K562 (cell line): ENCODE data around the gene PPM1H. TPM values are rescaled to one million over a fixed set of nuclear protein-coding genes. Genes with fewer than 3 reads are reported as not detected.

Experiments
- CHD4 ChIP-seq: fragments of 200-600 bp; sonication (generic); IDR thresholded peaks from 3 replicates; pipeline ENCODE4 v1.6.1; 2012; ENCODE audit warnings: low read depth, mild to moderate bottlenecking, mixed read lengths, low read length, inconsistent platforms; ENCODE audit not compliant: insufficient read depth, insufficient replicate concordance, poor library complexity, severe bottlenecking
- ETV1 ChIP-seq: fragments of 450-650 bp; conservative IDR thresholded peaks from 2 replicates; pipeline ENCODE4 v1.6.1; 2016; ENCODE audit warnings: missing genetic modification characterization, control low read depth, low read depth, missing compliant biosample characterization
- FOXA3 ChIP-seq, 2 experiments: fragments of 450-650 bp in 1 of 2; sonication (generic) in 1 of 2; formaldehyde crosslinking; IDR thresholded peaks in 1 of 2; conservative IDR thresholded peaks in 1 of 2; 2 replicates each; pipeline versions ENCODE4 v1.4.0 to v1.8.0; 2020 to 2022; ENCODE audit warnings: mild to moderate bottlenecking in 2 of 2, missing genetic modification reagents in 1 of 2
- HDAC3 ChIP-seq: fragments of 450-650 bp; IDR thresholded peaks from 2 replicates; pipeline ENCODE4 v1.6.1; 2018; ENCODE audit warnings: borderline replicate concordance, mild to moderate bottlenecking, moderate library complexity; ENCODE audit not compliant: partially characterized antibody
- ILK ChIP-seq: fragments of 450-650 bp; IDR thresholded peaks from 2 replicates; pipeline ENCODE4 v1.6.1; 2016; ENCODE audit warnings: missing genetic modification characterization, low read depth, mild to moderate bottlenecking, missing compliant biosample characterization, moderate library complexity, borderline replicate concordance
- POU5F1 ChIP-seq: fragments of 150-350 bp; IDR thresholded peaks from 2 replicates; pipeline ENCODE4 v1.6.1; 2014; ENCODE audit warnings: borderline replicate concordance, low read length, low read depth, mild to moderate bottlenecking; ENCODE audit not compliant: partially characterized antibody
- RB1 ChIP-seq: fragments of 450-650 bp; IDR thresholded peaks from 2 replicates; pipeline ENCODE4 v1.6.1; 2017; ENCODE audit warnings: low read depth, mild to moderate bottlenecking
- RBM22 ChIP-seq: fragments of 200-400 bp; formaldehyde crosslinking; IDR thresholded peaks from 2 replicates; pipeline ENCODE4 v1.6.1; 2018; ENCODE audit warnings: low read length, low read depth; ENCODE audit not compliant: poor library complexity, severe bottlenecking
- SPI1 ChIP-seq: IDR thresholded peaks from 2 replicates; pipeline ENCODE4 v1.6.1; 2011; ENCODE audit warnings: low read depth, low read length, control low read depth, borderline replicate concordance
- ZBTB33 ChIP-seq: sonication (generic); formaldehyde crosslinking; IDR thresholded peaks from 2 replicates; pipeline ENCODE4 v1.8.1; 2023; ENCODE audit warnings: mild to moderate bottlenecking, missing genetic modification reagents
- ZNF3 ChIP-seq: fragments of 250-450 bp; sonication (Bioruptor Pico); IDR thresholded peaks from 2 replicates; pipeline ENCODE4 v1.5.0; 2021; ENCODE audit warnings: mild to moderate bottlenecking, moderate library complexity
- polyA plus RNA-seq, 8 experiments: library from polyadenylated mRNA; depleted of rRNA in 4 of 8; stranded (reverse) in 5 of 8; unstranded in 3 of 8; fragments of >200 nt; fragmentation: Nextera tagmentation in 2 of 8; fragmentation: Illumina TruSeq in 1 of 8; extraction: Ambion mirVana in 2 of 8; extraction: Trizol in 1 of 8; gene quantifications; 2 replicates each; pipeline versions ENCODE4 v1.2.1 to v1.2.3, GENCODE V29; 2011 to 2014; ENCODE audit warnings: inconsistent platforms in 1 of 8, missing spikeins in 1 of 8
- total RNA-seq, 7 experiments: library from RNA; depleted of rRNA in 6 of 7; stranded (reverse); fragments of >200 nt in 6 of 7; fragmentation: Illumina TruSeq in 2 of 7; extraction: Trizol in 2 of 7; gene quantifications; 2 replicates each; pipeline versions ENCODE4 v1.2.1 to v1.2.3, GENCODE V29; 2011 to 2021; ENCODE audit warnings: low replicate concordance in 1 of 7
- TF ChIP-seq, protein P1 (sequence below): conservative IDR thresholded peaks from 2 replicates; pipeline ENCODE4 v1.6.1; 2011; ENCODE audit warnings: low read depth, mild to moderate bottlenecking, low read length; ENCODE audit not compliant: control insufficient read depth
- TF ChIP-seq, protein P2 (sequence below): fragments of 150-350 bp; conservative IDR thresholded peaks from 2 replicates; pipeline ENCODE4 v1.6.1; 2014; ENCODE audit warnings: low read length
- TF ChIP-seq, protein P3 (sequence below), 2 experiments: fragments of 450-650 bp; IDR thresholded peaks; 2 replicates each; pipeline ENCODE4 v1.6.1; 2018; ENCODE audit warnings: mild to moderate bottlenecking in 2 of 2, low read depth in 1 of 2; ENCODE audit not compliant: partially characterized antibody in 2 of 2

Gene PPM1H
- total and polyA plus RNA-seq, 9 of the 15 experiments (the other 6 are each of a cell fraction or from before 2014, with no cell fraction given), result 5.3 to 29.3 (median 11.3) TPM

DNA sequence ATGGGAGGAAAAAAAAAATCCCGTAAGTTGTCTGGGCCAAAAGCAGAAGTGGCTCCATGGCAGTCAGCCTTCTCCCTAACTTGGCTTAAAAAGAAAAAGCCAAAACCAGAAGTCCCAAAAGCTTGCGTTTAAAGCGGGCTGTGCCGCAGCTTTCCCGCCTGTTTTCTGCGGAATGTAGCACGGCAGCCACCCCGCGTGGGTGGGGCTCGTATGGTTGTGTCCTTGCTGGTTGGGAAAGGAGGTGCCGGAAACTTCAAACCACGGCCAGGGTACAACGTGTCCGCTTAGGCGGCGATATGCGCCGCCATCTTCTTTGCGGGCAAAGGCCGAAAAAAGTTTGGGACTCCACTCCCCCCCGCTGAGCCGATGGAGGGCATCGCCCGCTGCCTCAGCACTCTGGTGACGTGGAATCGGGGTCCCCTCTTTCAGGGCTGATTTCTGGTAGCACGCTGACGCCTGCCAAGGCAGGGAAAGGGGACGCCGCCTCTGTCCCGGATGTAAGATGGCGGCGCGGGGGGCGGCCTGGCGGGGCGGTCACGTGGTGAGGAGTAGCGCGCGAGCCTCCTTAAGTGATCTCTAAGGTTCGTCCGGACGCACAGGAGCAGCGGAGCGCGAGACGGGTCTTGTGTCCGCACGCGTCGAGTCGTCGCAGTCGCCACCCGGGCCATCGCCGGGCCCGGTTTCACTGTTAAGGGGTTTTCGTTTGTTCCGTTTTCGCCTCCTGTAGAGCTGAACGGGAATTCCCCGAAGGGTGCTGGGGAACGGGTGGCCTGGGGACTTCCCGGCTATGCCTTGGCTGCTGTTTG is 332.5 kb downstream of the PPM1H start (continued):
- TF ChIP-seq ZBTB33 (CRISPR knock-in tag), result peak; percentile 94
- no peak for TF ChIP-seq ILK (tag)
- no peak for TF ChIP-seq CHD4
- TF ChIP-seq RB1, result peak; percentile 56
- TF ChIP-seq, protein P1, sequence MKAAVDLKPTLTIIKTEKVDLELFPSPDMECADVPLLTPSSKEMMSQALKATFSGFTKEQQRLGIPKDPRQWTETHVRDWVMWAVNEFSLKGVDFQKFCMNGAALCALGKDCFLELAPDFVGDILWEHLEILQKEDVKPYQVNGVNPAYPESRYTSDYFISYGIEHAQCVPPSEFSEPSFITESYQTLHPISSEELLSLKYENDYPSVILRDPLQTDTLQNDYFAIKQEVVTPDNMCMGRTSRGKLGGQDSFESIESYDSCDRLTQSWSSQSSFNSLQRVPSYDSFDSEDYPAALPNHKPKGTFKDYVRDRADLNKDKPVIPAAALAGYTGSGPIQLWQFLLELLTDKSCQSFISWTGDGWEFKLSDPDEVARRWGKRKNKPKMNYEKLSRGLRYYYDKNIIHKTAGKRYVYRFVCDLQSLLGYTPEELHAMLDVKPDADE, result peak; percentile 39; the same call in 1 of the 2 replicates
- TF ChIP-seq, protein P2, sequence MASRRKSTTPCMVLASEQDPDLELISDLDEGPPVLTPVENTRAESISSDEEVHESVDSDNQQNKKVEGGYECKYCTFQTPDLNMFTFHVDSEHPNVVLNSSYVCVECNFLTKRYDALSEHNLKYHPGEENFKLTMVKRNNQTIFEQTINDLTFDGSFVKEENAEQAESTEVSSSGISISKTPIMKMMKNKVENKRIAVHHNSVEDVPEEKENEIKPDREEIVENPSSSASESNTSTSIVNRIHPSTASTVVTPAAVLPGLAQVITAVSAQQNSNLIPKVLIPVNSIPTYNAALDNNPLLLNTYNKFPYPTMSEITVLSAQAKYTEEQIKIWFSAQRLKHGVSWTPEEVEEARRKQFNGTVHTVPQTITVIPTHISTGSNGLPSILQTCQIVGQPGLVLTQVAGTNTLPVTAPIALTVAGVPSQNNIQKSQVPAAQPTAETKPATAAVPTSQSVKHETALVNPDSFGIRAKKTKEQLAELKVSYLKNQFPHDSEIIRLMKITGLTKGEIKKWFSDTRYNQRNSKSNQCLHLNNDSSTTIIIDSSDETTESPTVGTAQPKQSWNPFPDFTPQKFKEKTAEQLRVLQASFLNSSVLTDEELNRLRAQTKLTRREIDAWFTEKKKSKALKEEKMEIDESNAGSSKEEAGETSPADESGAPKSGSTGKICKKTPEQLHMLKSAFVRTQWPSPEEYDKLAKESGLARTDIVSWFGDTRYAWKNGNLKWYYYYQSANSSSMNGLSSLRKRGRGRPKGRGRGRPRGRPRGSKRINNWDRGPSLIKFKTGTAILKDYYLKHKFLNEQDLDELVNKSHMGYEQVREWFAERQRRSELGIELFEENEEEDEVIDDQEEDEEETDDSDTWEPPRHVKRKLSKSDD, result peak; percentile 91; the same call in 1 of the 2 replicates
- TF ChIP-seq, protein P3, sequence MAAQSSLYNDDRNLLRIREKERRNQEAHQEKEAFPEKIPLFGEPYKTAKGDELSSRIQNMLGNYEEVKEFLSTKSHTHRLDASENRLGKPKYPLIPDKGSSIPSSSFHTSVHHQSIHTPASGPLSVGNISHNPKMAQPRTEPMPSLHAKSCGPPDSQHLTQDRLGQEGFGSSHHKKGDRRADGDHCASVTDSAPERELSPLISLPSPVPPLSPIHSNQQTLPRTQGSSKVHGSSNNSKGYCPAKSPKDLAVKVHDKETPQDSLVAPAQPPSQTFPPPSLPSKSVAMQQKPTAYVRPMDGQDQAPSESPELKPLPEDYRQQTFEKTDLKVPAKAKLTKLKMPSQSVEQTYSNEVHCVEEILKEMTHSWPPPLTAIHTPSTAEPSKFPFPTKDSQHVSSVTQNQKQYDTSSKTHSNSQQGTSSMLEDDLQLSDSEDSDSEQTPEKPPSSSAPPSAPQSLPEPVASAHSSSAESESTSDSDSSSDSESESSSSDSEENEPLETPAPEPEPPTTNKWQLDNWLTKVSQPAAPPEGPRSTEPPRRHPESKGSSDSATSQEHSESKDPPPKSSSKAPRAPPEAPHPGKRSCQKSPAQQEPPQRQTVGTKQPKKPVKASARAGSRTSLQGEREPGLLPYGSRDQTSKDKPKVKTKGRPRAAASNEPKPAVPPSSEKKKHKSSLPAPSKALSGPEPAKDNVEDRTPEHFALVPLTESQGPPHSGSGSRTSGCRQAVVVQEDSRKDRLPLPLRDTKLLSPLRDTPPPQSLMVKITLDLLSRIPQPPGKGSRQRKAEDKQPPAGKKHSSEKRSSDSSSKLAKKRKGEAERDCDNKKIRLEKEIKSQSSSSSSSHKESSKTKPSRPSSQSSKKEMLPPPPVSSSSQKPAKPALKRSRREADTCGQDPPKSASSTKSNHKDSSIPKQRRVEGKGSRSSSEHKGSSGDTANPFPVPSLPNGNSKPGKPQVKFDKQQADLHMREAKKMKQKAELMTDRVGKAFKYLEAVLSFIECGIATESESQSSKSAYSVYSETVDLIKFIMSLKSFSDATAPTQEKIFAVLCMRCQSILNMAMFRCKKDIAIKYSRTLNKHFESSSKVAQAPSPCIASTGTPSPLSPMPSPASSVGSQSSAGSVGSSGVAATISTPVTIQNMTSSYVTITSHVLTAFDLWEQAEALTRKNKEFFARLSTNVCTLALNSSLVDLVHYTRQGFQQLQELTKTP (IDR thresholded peaks at IDR 0.05; ENCODE audit: low read depth in 1 of 2, partially characterized antibody in 2 of 2), result peak; percentile 34 to 66
- peak; percentile 94 for TF ChIP-seq SPI1
- TF ChIP-seq HDAC3, result peak; percentile 52
- TF ChIP-seq ETV1, result peak; percentile 91
- no peak for TF ChIP-seq ZNF3 (CRISPR knock-in tag)
- peak; percentile 31 for TF ChIP-seq RBM22
- no peak for TF ChIP-seq POU5F1
- TF ChIP-seq FOXA3 (CRISPR knock-in tag; conservative IDR thresholded peaks at IDR 0.05 in 1 of 2, IDR thresholded peaks at IDR 0.05 in 1 of 2), result no peak
